WTC11 (cell line): ENCODE data around the gene CCDC93. TPM values are rescaled to one million over a fixed set of nuclear protein-coding genes. Genes with fewer than 3 reads are reported as not detected.

Experiments
- ATAC-seq: fragments of 200-7000 bp; cut with Tn5 transposase; 2 replicates; pipeline ENCODE4 v1.10.0; 2021; ENCODE audit warnings: mild to moderate bottlenecking, moderate library complexity
- CTCF ChIA-PET: fragments of 300-600 bp; sonication (Branson Sonifier 250); formaldehyde crosslinking; loops from one replicate; lab custom pipeline; 2021; ENCODE audit warnings: antibody characterized with exemption; lab: Charles Lee
- POLR2A ChIA-PET: fragments of 350-600 bp; sonication (Branson Sonifier 250); formaldehyde crosslinking; loops from one replicate; lab custom pipeline; 2021; ENCODE audit warnings: antibody characterized with exemption; lab: Charles Lee
- DNase-seq: peaks from one replicate; pipeline ENCODE4 v3.0.0; 2021; ENCODE audit warnings: low spot score
- H3K27ac Mint-ChIP-seq: 2 replicates; pipeline ENCODE4 v1.8.0; 2021; ENCODE audit warnings: mixed read lengths
- H3K27me3 Mint-ChIP-seq: 2 replicates; pipeline ENCODE4 v1.8.0; 2021; ENCODE audit warnings: low read depth, mild to moderate bottlenecking, moderate library complexity, mixed read lengths
- H3K36me3 Mint-ChIP-seq: 2 replicates; pipeline ENCODE4 v1.8.0; 2021; ENCODE audit warnings: mixed read lengths
- H3K4me1 Mint-ChIP-seq: 2 replicates; pipeline ENCODE4 v1.8.0; 2022; ENCODE audit warnings: mixed read lengths
- H3K4me3 Mint-ChIP-seq: 2 replicates; pipeline ENCODE4 v1.8.0; 2021; ENCODE audit warnings: mild to moderate bottlenecking, moderate library complexity, mixed read lengths
- H3K9me3 Mint-ChIP-seq: 2 replicates; pipeline ENCODE4 v1.8.0; 2021; ENCODE audit warnings: mixed read lengths
- EMX1 ChIP-seq: fragments of 250-450 bp; sonication (Bioruptor Pico); IDR thresholded peaks from 2 replicates; pipeline ENCODE4 v1.8.0; 2021; ENCODE audit warnings: mild to moderate bottlenecking
- ETV6 ChIP-seq: sonication (generic); formaldehyde crosslinking; IDR thresholded peaks from 2 replicates; pipeline ENCODE4 v1.8.1; 2022; ENCODE audit warnings: mild to moderate bottlenecking, missing genetic modification reagents
- FOXK1 ChIP-seq: sonication (generic); formaldehyde crosslinking; IDR thresholded peaks from 2 replicates; pipeline ENCODE4 v1.8.0; 2022; ENCODE audit warnings: mild to moderate bottlenecking, moderate library complexity, missing genetic modification reagents
- FOXP1 ChIP-seq: sonication (generic); formaldehyde crosslinking; IDR thresholded peaks from 2 replicates; pipeline ENCODE4 v1.8.0; 2022; ENCODE audit warnings: missing genetic modification reagents, mild to moderate bottlenecking, moderate library complexity, borderline replicate concordance
- GRHL2 ChIP-seq: fragments of 250-450 bp; sonication (Bioruptor Pico); IDR thresholded peaks from 2 replicates; pipeline ENCODE4 v1.8.0; 2022; ENCODE audit warnings: mild to moderate bottlenecking, moderate library complexity; ENCODE audit not compliant: insufficient replicate concordance, severe bottlenecking
- JAZF1 ChIP-seq: fragments of 250-450 bp; sonication (Bioruptor Pico); IDR thresholded peaks from 2 replicates; pipeline ENCODE4 v1.9.0; 2021; ENCODE audit warnings: moderate library complexity, mild to moderate bottlenecking, inconsistent platforms
- JUN ChIP-seq: sonication (generic); formaldehyde crosslinking; IDR thresholded peaks from 2 replicates; pipeline ENCODE4 v1.8.0; 2023; ENCODE audit warnings: mild to moderate bottlenecking, missing genetic modification reagents
- KAT7 ChIP-seq: sonication (generic); formaldehyde crosslinking; IDR thresholded peaks from 2 replicates; pipeline ENCODE4 v1.8.1; 2023; ENCODE audit warnings: missing genetic modification reagents, mild to moderate bottlenecking, borderline replicate concordance
- NFATC4 ChIP-seq: fragments of 250-450 bp; sonication (Bioruptor Pico); IDR thresholded peaks from 2 replicates; pipeline ENCODE4 v1.9.0; 2021; ENCODE audit warnings: mild to moderate bottlenecking
- TCF7 ChIP-seq: sonication (generic); formaldehyde crosslinking; IDR thresholded peaks from 2 replicates; pipeline ENCODE4 v1.8.0; 2022; ENCODE audit warnings: mild to moderate bottlenecking, low read depth, missing genetic modification reagents, moderate library complexity
- ZNF138 ChIP-seq: sonication (generic); formaldehyde crosslinking; conservative IDR thresholded peaks from 2 replicates; pipeline ENCODE4 v1.8.1; 2022; ENCODE audit warnings: mild to moderate bottlenecking, moderate library complexity, missing genetic modification reagents
- ZNF219 ChIP-seq: sonication (generic); formaldehyde crosslinking; IDR thresholded peaks from 2 replicates; pipeline ENCODE4 v1.8.0; 2023; ENCODE audit warnings: missing genetic modification reagents, mild to moderate bottlenecking, borderline replicate concordance
- ZNF317 ChIP-seq: sonication (generic); formaldehyde crosslinking; IDR thresholded peaks from 2 replicates; pipeline ENCODE4 v1.8.1; 2023; ENCODE audit warnings: low read depth, mild to moderate bottlenecking, moderate library complexity, missing genetic modification reagents, borderline replicate concordance
- total RNA-seq: library from RNA; stranded (reverse); gene quantifications from 3 replicates; pipeline ENCODE4 v1.2.3, GENCODE V29; 2021
- TF ChIP-seq, protein P1 (sequence below): fragments of 250-450 bp; sonication (Bioruptor Pico); IDR thresholded peaks from 2 replicates; pipeline ENCODE4 v1.9.0; 2021; ENCODE audit warnings: mild to moderate bottlenecking, borderline replicate concordance
- TF ChIP-seq, protein P2 (sequence below): sonication (generic); formaldehyde crosslinking; IDR thresholded peaks from 2 replicates; pipeline ENCODE4 v1.8.0; 2022; ENCODE audit warnings: mild to moderate bottlenecking, missing genetic modification reagents
- TF ChIP-seq, protein P3 (sequence below): sonication (generic); formaldehyde crosslinking; IDR thresholded peaks from 2 replicates; pipeline ENCODE4 v1.8.0; 2022; ENCODE audit warnings: missing genetic modification reagents
- TF ChIP-seq, protein P4 (sequence below): sonication (generic); formaldehyde crosslinking; IDR thresholded peaks from 2 replicates; pipeline ENCODE4 v1.8.1; 2023; ENCODE audit warnings: mild to moderate bottlenecking, missing genetic modification reagents, moderate library complexity
- TF ChIP-seq, protein P5 (sequence below): sonication (generic); formaldehyde crosslinking; IDR thresholded peaks from 2 replicates; pipeline ENCODE4 v1.8.1; 2022; ENCODE audit warnings: missing genetic modification reagents, borderline replicate concordance
- TF ChIP-seq, protein P6 (sequence below): fragments of 250-450 bp; sonication (Bioruptor Pico); IDR thresholded peaks from 2 replicates; pipeline ENCODE4 v1.8.0; 2021; ENCODE audit warnings: mild to moderate bottlenecking
- TF ChIP-seq, protein P7 (sequence below): sonication (generic); formaldehyde crosslinking; IDR thresholded peaks from 2 replicates; pipeline ENCODE4 v1.8.1; 2023; ENCODE audit warnings: mild to moderate bottlenecking, missing genetic modification reagents

The CCDC93 gene
- total RNA-seq, 1 experiment from 2014 or later = 16.9 TPM

DNA sequence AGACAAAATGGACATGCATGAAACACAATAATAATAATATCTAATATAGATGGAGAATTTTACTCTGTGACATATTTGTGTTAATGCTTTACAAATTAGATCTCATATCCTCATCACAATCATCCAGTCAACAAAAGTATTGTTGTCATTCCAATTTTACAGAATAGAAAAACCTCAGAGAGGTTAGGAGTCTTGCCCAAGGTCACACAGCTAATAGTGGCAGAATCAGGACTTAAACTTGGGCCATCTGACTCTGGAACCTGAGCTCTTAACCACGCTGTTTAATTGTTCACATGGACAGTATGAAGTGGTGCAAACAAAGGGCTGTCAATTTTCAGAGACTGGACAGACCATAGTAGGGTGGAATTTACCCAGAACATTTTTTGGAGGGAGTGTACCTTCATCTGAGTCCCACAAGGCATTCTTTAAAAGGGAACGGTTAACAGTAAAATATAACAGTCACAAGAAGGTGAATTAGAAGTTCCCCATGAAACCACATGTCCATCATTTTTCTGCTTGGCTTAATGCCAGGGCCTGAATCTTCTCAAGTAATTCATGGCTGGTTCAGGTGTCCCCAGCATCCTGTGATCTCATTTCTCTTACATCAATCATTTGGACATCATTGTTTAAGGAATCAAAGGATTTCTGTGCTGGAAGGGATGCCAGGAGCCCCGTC, 35.4 kb upstream of the CCDC93 start:
- peaks cover 10% of the 10 kb centered on the region for H3K4me1 Mint-ChIP-seq
- TF ChIP-seq, protein P1, sequence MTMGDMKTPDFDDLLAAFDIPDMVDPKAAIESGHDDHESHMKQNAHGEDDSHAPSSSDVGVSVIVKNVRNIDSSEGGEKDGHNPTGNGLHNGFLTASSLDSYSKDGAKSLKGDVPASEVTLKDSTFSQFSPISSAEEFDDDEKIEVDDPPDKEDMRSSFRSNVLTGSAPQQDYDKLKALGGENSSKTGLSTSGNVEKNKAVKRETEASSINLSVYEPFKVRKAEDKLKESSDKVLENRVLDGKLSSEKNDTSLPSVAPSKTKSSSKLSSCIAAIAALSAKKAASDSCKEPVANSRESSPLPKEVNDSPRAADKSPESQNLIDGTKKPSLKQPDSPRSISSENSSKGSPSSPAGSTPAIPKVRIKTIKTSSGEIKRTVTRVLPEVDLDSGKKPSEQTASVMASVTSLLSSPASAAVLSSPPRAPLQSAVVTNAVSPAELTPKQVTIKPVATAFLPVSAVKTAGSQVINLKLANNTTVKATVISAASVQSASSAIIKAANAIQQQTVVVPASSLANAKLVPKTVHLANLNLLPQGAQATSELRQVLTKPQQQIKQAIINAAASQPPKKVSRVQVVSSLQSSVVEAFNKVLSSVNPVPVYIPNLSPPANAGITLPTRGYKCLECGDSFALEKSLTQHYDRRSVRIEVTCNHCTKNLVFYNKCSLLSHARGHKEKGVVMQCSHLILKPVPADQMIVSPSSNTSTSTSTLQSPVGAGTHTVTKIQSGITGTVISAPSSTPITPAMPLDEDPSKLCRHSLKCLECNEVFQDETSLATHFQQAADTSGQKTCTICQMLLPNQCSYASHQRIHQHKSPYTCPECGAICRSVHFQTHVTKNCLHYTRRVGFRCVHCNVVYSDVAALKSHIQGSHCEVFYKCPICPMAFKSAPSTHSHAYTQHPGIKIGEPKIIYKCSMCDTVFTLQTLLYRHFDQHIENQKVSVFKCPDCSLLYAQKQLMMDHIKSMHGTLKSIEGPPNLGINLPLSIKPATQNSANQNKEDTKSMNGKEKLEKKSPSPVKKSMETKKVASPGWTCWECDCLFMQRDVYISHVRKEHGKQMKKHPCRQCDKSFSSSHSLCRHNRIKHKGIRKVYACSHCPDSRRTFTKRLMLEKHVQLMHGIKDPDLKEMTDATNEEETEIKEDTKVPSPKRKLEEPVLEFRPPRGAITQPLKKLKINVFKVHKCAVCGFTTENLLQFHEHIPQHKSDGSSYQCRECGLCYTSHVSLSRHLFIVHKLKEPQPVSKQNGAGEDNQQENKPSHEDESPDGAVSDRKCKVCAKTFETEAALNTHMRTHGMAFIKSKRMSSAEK (CRISPR knock-in tag) = no peak
- no peak for TF ChIP-seq JUN
- no peak for TF ChIP-seq FOXK1 (CRISPR knock-in tag)
- TF ChIP-seq ZNF219 (CRISPR knock-in tag) = no peak
- TF ChIP-seq ETV6 (CRISPR knock-in tag) = no peak
- no peak for TF ChIP-seq FOXP1
- TF ChIP-seq EMX1 = no peak
- no peak for TF ChIP-seq TCF7 (CRISPR knock-in tag)
- TF ChIP-seq, protein P2, sequence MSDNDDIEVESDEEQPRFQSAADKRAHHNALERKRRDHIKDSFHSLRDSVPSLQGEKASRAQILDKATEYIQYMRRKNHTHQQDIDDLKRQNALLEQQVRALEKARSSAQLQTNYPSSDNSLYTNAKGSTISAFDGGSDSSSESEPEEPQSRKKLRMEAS = no peak
- TF ChIP-seq ZNF317 (CRISPR knock-in tag) = no peak
- no peak for TF ChIP-seq GRHL2 (CRISPR knock-in tag)
- DNase-seq = no peak
- H3K27me3 Mint-ChIP-seq = peaks cover 5% of the 10 kb centered on the region; the same call in 1 of the 2 replicates
- no peak overlapping the region for H3K27ac Mint-ChIP-seq
- no peak overlapping the region for H3K4me3 Mint-ChIP-seq
- POLR2A ChIA-PET = no interaction called here
- no peaks in the 10 kb centered on the region for H3K9me3 Mint-ChIP-seq
- CTCF ChIA-PET = no interaction called here
- no peaks in the 10 kb centered on the region for H3K36me3 Mint-ChIP-seq
- no peak for ATAC-seq

DNA sequence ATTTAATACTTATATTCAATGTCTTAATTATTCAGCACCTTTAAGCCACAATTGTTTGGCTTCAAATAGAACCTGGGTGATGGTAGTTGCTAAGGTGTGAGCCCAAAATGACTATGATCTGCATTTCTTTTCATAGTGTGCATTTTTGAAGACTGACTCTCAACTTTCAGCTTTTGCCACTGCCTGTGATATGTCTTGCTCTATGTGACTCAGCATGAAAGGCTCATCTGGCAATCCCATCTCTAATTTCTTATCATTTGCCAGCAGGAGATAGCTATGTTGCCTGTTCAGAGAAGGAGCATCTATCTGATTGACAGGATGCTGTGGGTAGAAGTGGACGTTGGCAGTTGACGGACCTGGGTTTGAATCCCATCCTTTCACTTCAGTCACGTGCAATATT, 34.5 kb upstream of the CCDC93 start:
- H3K4me3 Mint-ChIP-seq = no peak overlapping the region
- ChIA-PET POLR2A (no interaction called here), CTCF (interaction anchor here (0.5 to 2.8 kb wide), 3 partner anchors 27 to 321 kb away, joined by 3 to 20 read pairs (median 8); no protein-coding TSS in a partner anchor)
- no peak overlapping the region for H3K27ac Mint-ChIP-seq
- H3K4me1 Mint-ChIP-seq = peaks cover 10% of the 10 kb centered on the region
- no peaks in the 10 kb centered on the region for H3K9me3 Mint-ChIP-seq
- H3K36me3 Mint-ChIP-seq = no peaks in the 10 kb centered on the region
- H3K27me3 Mint-ChIP-seq = peaks cover 5% of the 10 kb centered on the region; the same call in 1 of the 2 replicates
- ATAC-seq (no peak), DNase-seq (no peak)
- TF ChIP-seq, protein P3, sequence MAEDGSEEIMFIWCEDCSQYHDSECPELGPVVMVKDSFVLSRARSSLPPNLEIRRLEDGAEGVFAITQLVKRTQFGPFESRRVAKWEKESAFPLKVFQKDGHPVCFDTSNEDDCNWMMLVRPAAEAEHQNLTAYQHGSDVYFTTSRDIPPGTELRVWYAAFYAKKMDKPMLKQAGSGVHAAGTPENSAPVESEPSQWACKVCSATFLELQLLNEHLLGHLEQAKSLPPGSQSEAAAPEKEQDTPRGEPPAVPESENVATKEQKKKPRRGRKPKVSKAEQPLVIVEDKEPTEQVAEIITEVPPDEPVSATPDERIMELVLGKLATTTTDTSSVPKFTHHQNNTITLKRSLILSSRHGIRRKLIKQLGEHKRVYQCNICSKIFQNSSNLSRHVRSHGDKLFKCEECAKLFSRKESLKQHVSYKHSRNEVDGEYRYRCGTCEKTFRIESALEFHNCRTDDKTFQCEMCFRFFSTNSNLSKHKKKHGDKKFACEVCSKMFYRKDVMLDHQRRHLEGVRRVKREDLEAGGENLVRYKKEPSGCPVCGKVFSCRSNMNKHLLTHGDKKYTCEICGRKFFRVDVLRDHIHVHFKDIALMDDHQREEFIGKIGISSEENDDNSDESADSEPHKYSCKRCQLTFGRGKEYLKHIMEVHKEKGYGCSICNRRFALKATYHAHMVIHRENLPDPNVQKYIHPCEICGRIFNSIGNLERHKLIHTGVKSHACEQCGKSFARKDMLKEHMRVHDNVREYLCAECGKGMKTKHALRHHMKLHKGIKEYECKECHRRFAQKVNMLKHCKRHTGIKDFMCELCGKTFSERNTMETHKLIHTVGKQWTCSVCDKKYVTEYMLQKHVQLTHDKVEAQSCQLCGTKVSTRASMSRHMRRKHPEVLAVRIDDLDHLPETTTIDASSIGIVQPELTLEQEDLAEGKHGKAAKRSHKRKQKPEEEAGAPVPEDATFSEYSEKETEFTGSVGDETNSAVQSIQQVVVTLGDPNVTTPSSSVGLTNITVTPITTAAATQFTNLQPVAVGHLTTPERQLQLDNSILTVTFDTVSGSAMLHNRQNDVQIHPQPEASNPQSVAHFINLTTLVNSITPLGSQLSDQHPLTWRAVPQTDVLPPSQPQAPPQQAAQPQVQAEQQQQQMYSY = no peak
- TF ChIP-seq ZNF138 (CRISPR knock-in tag) = no peak
- TF ChIP-seq NFATC4 (CRISPR knock-in tag) = no peak
- TF ChIP-seq, protein P4, sequence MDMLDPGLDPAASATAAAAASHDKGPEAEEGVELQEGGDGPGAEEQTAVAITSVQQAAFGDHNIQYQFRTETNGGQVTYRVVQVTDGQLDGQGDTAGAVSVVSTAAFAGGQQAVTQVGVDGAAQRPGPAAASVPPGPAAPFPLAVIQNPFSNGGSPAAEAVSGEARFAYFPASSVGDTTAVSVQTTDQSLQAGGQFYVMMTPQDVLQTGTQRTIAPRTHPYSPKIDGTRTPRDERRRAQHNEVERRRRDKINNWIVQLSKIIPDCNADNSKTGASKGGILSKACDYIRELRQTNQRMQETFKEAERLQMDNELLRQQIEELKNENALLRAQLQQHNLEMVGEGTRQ (CRISPR knock-in tag) = no peak
- TF ChIP-seq, protein P5, sequence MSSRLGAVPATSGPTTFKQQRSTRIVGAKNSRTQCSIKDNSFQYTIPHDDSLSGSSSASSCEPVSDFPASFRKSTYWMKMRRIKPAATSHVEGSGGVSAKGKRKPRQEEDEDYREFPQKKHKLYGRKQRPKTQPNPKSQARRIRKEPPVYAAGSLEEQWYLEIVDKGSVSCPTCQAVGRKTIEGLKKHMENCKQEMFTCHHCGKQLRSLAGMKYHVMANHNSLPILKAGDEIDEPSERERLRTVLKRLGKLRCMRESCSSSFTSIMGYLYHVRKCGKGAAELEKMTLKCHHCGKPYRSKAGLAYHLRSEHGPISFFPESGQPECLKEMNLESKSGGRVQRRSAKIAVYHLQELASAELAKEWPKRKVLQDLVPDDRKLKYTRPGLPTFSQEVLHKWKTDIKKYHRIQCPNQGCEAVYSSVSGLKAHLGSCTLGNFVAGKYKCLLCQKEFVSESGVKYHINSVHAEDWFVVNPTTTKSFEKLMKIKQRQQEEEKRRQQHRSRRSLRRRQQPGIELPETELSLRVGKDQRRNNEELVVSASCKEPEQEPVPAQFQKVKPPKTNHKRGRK (CRISPR knock-in tag) = no peak
- no peak for TF ChIP-seq JAZF1 (CRISPR knock-in tag)
- no peak for TF ChIP-seq KAT7 (CRISPR knock-in tag)
- TF ChIP-seq, protein P6, sequence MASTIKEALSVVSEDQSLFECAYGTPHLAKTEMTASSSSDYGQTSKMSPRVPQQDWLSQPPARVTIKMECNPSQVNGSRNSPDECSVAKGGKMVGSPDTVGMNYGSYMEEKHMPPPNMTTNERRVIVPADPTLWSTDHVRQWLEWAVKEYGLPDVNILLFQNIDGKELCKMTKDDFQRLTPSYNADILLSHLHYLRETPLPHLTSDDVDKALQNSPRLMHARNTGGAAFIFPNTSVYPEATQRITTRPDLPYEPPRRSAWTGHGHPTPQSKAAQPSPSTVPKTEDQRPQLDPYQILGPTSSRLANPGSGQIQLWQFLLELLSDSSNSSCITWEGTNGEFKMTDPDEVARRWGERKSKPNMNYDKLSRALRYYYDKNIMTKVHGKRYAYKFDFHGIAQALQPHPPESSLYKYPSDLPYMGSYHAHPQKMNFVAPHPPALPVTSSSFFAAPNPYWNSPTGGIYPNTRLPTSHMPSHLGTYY (CRISPR knock-in tag) = no peak
- TF ChIP-seq, protein P7, sequence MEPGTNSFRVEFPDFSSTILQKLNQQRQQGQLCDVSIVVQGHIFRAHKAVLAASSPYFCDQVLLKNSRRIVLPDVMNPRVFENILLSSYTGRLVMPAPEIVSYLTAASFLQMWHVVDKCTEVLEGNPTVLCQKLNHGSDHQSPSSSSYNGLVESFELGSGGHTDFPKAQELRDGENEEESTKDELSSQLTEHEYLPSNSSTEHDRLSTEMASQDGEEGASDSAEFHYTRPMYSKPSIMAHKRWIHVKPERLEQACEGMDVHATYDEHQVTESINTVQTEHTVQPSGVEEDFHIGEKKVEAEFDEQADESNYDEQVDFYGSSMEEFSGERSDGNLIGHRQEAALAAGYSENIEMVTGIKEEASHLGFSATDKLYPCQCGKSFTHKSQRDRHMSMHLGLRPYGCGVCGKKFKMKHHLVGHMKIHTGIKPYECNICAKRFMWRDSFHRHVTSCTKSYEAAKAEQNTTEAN (CRISPR knock-in tag) = no peak
- no peak for TF ChIP-seq ZNF219 (CRISPR knock-in tag)
